ENCODE measurements around the gene SYPL1.
"Not testable (repeated sequence)": the region's sequence is repeated elsewhere in the genome, so short reads cannot be mapped to it uniquely, and the experiment has no call there.

The SYPL1 gene

DNA sequence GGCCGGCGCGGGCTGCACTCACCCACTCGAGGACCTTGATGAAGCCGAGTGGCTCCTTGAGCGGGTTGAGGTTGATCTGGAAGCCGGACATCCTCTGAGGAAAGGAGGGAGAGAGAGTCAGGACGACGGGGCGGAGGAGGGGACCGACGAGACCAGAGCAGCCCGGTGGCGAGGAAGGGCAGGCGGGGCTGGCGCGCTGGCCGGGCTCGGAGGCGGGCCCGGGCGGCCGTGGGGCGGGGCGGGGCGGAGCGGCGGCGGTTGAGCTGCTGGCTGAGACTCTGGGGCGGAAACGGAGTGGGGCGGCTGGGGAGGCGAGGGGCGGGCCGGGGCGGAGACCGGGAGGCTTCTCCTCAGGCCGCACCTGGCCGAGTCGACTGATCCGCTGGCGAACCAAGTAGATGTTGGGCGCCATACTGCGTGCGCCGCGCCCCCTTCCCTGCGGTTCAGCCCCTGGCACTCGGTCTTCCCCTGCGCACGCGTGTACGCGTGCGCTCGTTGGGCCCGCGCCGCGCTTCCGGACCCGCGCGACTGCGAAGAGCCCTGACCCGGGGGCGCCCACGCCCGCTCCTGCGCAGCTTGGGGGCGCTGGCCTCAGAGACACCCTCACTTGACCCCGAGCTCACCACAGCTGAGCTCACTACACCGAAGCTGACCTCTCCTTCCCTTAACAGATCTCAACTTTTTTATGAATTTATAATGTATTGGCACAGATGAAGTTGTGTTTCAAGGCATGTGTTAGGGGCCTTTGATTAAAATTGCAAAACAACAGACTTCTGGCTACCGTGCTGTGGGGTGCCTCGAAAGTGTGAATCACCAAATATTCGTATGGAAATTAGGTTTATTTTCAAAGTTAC is at the start of gene SYPL1:
TSS of gene SYPL1 (minus strand) at position 195 of the 854 bp plus-strand sequence. CDS start at position 91, 104 bp downstream.
- peak; percentile 97 for DNase-seq

DNA sequence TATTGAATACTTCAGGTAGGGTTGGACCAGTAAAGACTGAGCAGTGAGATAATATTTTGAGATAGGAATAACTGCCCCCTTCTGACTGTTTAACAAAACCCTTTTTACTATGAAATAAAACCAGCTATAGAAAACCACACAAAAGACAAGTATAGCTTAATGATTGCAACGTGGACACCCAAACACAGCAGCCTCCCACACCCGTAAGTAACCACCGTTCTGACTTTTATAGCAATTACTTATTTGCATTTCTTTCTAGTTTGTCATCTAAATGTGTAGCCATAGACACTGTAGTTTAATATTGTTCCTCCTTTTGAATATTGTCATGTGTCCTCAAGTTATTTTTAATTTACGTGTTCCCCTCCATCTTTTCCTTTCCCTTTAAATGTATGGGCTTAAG is 42.9 kb upstream of the SYPL1 start:
- DNase-seq, result no peak

DNA sequence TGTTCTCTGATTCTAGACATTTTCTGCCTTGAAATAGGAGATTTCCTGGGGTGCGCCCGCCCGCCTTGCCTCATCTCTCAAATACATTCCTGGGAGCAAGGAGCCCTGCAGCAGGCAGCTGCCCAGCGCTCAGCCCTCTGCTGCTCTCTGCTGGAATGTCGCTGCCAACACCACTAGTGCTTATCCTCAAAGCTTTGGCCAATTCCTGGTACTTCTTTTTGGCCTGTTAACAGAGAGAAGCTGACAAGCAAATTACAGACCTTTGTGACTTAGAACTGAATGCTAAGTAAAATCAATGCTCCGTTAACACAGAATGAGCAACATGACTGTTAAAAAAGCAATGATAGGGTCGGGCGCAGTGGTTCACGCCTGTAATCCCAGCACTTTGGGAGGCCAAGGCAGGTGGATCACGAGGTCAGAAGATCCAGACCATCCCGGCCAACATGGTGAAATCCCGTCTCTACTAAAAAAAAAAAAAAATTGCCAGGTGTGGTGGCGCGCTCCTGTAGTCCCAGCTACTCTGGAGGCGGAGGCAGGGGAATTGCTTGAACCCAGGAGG is 41.9 kb upstream of the SYPL1 start:
- DNase-seq, result peak; percentile 72

DNA sequence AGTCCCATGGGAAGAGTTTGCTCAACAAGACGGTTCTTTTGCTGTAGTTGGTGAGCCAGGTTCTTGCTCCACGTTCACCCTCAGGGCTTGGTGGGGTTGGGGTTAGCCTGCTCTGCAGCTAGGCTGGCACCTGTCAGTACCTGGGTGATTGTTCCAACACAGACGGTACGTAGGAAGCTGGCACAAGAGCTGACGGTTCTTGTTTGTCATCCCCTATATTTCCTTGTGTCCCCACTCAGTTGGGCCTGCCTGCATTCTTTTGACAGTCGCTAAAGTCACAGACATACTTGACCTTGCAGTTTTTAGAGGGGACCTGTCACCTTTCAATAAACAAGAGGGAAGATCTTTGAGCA is 40.2 kb upstream of the SYPL1 start:
- no peak for DNase-seq

DNA sequence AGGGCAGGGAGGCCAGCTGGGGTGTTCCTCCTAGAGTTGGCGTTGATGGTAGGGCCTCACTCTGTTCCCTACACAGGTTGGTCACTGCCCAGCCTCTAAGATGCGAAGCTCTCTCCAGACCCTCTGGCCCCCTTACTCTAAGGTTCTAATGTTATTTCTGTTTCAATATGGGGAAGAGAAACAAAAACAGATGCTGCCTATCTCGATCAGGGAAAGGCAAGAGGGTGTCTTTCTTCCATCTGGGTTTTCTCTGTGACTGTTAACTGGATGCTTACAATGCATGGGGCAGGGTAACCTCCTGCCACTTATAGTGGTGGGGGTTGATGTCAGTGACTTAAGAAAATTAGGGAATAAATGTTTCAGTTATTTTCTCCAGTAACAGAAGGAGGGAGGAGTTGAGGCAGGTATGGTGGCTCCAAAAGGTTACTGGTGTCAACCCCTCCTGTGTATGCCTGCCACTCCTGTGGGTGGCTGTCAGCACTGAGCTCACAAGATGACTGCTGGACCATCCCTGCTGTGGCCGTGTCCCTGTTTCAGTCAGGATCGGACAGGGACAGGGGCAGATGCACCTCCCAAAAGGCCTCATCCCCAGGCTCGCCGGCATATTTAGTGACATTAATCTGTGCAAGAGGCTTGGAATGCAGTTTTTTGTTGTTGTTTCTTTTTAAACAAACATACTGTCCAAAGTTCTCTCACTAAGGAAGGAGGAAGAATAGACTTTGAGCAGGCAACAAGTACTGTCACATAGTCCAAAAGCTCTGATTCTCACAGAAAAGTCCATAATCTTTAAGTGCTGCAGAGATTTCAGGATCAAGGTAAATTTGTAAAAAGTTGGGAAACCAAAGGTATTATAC is 39.6 kb upstream of the SYPL1 start:
- DNase-seq, result no peak

DNA sequence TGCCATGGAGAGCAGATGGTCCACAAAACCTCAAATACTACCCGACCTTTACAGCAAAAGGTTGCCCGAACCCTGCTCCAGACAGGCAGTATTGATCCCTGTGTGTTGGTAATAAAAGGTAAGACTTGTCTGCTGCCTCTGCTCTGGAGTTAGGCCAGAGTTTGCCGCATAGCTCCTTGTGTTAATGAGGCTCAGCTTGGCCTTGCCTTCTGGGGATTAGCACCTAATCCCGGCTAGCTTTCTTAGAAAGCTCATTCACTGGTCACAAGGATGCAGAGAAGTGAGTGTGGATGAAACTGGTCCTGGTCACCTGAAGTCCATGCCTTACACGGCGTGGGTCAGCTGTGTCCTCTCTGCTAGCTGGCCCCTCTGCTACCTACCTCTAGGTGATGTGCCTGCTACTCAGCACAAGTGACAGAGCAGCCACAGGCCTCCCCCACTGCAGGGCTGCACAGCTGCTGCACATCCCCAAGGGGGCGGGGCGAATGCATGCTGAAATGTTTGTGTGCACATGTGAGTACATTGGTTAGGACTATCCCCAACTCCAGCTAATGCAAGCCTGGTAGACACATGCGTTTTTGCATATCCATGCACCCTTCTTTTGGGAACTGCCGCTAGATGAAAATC is 31.7 kb upstream of the SYPL1 start:
- no peak for DNase-seq

DNA sequence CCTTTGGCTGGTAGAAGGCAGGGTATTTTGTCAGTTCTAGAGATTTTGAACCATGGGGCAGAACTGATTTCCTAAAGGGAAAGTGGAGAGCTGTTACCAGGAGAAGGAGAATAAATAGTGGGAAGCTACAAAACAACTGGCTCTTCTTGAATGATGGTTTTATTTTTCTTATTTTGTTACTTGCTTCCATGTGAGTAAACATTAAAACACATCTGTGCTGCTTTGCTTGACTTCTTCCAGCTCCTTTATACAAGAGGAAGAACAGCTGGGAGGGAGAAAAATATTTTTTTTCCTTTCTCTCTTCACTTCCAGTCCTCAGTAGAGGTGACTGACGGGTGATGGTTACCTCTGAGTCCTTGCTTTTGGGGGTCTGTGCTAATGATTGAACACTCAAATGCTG is 30.0 kb upstream of the SYPL1 start:
- DNase-seq, result no peak

DNA sequence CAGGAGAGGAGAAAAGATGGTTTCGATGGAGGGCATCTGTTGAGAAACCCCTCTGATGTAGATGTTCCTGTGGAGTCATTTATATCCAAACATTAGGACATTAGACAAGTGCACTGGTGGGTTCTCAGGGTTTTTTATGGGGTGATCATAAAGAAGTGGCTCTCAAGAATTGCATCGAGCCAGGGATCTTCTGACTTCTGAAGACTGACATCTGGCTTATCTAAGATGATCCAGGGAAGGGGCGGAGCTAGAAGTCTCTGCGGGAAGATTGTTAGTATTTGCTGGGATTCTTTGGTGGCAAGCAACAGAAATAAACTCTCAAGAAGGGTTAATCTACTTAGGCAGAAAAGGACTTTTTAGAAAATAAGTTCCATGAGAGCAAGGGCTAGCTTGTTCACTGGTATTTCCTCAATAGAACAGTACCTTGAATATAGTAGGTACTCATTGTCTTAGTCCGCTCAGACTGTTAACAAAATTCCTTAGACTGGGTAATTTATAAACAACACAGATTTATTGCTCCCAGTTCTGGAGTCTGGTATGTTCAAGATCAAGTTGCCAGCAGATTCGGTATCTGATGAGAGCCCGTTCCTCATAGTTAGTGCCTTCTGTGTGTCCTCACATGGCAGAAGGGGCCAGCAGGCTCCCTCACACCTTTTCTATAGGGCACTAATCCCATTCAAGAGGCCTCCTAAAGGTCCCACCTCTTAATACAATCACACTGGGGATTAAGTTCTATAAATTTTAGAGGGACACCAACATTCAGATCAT is 28.5 kb upstream of the SYPL1 start:
- DNase-seq, result no peak

DNA sequence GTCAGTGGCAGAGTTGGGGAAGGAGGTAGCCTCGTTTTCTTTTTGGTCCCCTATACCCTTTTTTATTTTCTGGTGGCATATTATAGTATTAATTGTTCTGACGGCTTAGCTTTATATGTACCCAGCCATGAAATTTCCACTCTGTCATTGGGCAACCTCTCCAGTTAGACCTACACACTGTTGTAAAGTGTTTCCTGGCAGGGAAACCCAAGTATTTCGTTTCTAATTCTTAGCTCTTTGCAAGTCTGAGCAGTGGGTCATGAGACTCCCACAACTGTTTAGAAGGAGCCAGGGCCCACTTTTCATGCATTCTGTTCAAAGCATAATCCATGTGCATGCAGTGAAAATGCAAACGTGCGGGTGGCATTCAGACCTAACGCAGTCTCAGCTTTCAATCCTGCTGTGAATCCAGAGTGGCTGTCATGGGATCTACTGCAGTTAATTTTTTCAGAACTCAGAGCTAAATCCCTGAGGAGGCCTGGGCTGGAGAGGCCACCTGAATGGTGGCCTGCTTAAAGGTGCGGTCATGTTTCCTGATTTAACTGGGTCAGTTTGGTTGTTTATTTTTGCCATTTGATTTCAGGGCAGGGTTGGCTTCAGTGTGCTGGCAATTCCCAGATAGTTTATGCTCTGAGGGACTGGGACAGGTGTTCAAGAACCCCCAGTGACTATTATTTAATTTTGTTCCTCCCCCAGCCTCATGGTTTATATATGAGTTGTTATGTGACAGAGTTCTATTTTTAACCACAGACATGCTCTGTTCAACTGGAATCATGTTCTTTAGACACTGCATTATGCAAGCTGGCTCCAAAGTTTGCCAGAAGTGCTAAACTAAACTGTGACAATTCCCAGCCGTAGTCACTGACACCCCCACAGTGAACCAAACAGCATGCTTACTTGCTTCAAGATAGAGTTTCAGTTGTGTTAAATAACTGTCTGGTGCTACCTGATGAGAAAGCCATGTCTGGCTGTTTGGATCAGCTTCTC is 27.4 kb upstream of the SYPL1 start:
- DNase-seq, result no peak

DNA sequence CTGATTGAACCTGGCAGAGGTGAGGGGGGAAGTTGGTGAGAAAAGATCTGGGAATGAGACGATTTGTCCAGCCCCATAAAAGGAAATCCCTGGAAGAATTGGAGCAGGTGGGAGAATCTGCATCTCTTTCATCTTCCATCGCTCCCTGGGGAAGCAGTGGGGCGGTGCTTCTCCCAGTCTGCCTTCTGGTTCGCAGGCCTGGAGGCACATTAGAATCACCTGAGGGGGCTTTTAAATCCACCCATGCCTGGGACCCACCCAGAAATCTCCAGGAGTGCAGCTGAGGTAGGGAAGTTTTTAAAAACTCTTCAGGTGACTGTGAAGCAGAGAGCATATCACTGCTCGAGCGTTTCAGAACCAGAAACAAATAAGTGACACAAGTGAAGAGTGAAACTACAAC is 26.7 kb upstream of the SYPL1 start:
- DNase-seq, result no peak

DNA sequence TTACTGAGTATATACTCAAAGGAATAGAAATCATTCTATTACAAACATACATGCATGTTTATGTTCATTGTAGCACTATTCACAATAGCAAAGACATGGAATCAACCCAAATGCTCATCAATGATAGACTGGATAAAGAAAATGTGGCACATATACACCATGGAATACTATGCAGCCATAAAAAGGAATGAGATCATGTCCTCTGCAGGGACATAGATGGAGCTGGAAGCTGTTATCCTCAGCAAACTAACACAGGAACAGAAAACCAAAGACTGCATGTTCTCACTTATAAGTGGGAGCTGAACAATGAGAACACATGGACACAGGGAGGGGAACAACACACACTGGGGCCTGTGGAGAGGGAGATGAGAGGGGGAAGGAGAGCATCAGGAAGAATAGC is 26.1 kb upstream of the SYPL1 start:
- DNase-seq, result not testable (repeated sequence)

DNA sequence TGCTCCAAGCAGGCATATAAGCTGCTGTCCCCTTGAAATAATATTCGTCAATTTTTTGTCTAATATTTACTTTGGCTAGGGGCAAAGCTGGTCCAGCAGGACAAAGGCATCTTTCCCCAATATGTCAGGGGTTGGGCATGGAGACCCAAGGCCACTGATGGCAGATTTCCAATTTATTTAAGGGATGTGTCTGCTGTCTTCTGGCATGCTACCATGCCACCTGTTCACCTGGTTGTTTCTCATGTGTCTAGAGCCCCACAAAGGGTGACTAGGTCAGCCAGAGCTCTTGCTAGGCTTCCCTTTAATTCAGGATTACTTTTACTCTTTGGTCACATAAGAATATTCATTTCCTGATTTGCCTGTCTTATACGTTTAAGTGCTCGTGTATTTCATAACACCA is 22.1 kb upstream of the SYPL1 start:
- DNase-seq, result no peak

DNA sequence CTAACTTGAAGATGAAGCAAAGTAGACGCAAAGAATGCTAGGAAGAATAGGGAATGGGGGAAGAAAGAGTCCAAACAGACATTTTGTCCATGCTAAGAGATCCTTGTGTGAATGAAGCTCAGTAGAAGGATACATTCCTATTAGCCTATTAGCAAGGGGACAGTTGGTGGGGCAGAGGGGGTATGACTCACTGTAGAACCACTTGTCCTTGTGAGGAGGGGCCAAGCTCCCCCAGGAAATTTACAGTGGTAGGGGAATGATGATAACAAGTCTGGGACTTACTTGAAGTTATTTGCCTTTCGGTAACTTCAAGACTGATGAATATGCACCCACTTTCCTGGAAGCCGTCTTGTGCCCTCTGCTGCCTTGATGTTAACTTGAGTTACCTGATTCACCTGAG is 17.2 kb upstream of the SYPL1 start:
- no peak for DNase-seq

DNA sequence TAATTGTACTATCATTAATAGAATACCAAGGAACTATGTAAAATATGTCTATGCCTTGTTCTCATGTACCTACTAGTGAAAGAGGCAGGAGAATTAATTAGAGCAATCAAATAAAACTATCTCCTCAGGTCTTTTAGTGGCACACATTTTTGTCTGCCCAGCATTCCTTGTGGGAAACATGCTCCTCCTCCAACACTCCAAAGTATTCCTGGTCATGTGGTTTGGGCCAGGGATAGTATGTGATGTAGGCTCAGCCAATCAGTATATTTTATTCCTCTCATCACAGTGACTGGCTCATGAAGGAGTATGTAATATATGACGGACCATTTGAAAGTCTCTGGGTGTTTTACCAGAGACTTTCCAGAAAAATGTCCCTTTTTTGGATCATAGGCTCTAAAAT is 16.7 kb upstream of the SYPL1 start:
- DNase-seq, result no peak

DNA sequence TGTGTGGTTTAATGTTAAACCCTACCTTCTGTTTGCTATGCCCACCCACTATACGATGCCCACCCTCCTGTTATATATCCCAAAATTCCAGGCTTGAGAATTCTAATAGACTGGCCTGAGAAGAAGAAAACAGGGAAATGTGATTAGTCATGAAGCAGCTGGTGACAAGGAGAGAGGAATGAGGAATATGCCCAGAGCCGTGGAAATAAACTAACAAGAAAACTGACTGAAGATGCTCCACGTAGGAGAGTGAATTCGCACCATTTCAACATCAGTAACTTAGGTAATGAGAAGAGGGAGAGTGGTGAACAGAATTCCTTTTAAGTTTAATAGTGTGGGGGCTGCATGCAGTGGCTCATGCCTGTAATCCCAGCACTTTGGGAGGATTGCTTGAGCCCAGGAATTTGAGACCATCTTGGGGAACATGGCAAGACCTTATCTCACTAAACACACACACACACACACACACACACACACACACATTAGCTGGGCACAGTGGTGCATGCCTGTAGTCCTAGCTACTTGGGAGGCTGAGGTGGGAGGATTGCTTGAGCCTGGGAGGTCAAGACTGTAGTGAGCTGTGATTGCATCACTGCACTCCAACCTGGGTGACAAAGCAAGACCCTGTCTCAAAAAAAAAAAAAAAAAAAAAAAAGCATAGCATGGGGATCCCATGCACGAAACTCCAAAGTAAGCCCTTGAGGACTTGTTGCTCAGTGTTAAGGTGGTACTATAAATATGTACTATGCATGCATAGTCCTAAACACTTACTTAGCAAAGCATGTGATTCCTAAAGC is 16.1 kb upstream of the SYPL1 start:
- DNase-seq, result no peak

DNA sequence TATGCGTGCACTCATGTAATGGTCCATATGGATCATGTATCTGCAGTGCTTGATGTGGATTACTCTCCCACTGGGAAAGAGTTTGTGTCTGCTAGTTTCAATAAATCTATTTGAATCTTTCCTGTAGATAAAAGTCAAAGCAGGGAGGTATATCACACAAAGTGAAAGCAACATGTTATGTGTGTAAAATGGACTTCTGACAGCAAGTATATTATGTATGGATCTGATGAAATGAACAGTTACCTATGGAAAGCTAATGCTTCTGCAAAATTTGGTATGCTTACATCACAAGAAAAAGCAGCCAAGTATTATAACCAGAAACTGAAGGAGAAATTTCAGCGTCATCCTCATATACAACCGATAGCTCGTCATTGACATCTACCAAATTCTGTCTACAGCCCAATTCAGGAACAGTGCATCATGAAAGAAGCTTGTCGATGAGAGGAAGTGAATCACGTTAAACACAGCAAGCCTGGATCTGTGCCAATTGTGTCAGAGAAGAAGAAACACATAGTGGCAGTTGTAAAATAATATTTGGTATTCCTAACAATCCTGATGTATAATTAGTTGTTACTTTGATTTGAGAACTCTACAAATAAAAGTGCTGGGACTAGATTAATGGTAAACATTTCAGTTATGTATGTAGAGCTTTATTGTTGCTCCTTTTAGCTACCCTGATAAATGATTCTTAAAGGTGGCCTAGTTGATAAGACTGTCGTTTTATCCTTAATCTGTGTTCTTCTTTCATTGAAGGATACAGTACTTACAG is 14.2 kb upstream of the SYPL1 start:
- peak; percentile 29 for DNase-seq

DNA sequence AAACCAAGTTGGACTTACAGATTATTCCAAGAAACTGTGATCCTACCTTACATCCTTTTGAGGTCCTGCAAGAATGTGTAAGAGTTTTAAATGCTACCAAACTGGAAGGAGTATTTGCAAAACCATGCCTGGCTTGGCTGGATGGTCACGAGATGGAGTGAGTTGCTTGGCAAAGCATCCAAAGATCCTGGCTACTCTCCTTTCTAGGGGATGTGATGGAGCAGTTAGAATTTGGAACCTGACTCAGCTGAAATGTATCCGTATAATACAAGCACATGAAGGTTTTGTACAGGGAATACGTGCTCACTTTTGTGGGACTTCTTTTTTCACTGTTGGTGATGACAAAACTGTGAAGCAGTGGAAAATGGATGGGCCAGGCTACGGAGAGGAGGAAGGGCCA is 13.3 kb upstream of the SYPL1 start:
- DNase-seq, result no peak

DNA sequence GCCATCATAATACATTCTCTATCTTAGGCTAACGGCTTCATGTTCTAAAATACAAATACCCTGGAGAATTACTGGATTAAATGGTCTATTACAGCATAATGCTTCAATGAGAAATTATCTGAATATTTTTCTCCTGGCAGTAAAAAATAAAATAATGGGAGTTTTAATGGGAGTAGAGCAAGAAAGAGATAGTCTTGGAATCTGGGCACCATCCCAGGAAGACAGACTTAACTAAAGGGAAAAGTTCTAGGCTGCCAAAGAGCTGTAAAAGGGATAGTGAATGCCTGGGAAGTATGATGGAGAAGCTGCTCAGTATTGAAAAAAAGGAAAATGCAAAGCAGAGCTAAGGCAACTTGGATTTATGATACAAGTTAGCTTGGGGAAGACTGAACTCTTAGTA is 12.1 kb upstream of the SYPL1 start:
- no peak for DNase-seq

DNA sequence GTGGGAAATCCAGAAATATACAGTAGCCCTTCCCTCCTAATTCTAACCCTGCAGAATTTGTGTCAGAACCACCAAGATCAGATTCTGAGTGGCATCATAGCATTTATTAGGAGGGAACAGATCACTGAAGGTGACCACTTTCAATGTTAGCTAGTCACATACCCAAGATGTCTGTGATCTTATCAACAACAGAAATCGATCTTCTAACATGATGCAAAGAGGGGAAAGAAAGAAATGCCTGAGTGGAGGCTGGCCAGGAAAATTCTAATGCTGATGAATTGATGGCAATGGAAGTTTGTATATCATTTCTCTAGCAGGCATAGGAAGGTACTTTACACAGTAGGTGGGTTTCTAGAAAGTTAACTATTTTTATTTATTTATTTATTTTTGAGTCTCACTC is 10.6 kb upstream of the SYPL1 start:
- no peak for DNase-seq
